Measurements from ENCODE around the gene B4GALNT4. TPM values are rescaled to one million over a fixed set of nuclear protein-coding genes. Genes with fewer than 3 reads are reported as not detected.

The B4GALNT4 gene
- total and polyA plus RNA-seq, 2 of the 4 experiments (the other 2 are of a cell fraction): 5.2 to 38.6 TPM

- no peak overlapping the region for H3K9ac ChIP-seq (ENCODE audit: low read depth, low read length)
- H3K23ac ChIP-seq (ENCODE audit: low read depth, low read length): no peak overlapping the region
- DNase-seq (peak; percentile 36), ATAC-seq (ENCODE audit: low read depth) (peak; percentile 24; the same call in 1 of the 2 replicates)
- H2AK9ac ChIP-seq (replicated peaks; ENCODE audit: low read depth, low read length, poor library complexity): peak overlapping the region; percentile 28
- ChIA-PET CTCF (no interaction called here), POLR2A (ENCODE audit: unreplicated experiment) (no interaction called here)
- peaks cover 22% of the 10 kb centered on the region for H3K4me1 ChIP-seq (ENCODE audit: control insufficient read depth, insufficient read depth, low read length)
- H2BK5ac ChIP-seq (ENCODE audit: low read depth, low read length, poor library complexity, severe bottlenecking): no peak overlapping the region
- no peaks in the 10 kb centered on the region for H4K20me1 ChIP-seq (ENCODE audit: insufficient read depth, low read length)
- H2BK15ac ChIP-seq (ENCODE audit: low read depth, low read length): no peak overlapping the region
- peak overlapping the region; percentile 81 for H3K4me2 ChIP-seq (ENCODE audit: low read depth, low read length)
- BruUV-seq (replicated peaks): no TSS peak
- H3K9me3 ChIP-seq (ENCODE audit: control insufficient read depth, insufficient read depth, low read length): peaks cover 5% of the 10 kb centered on the region; the same call in 1 of the 2 replicates
- no peak overlapping the region for H3K27ac ChIP-seq (ENCODE audit: insufficient read depth, low read length)
- intact Hi-C loops (cut with micrococcal nuclease) (no loop called here), in situ Hi-C loops (cut with MboI; ENCODE audit: low sequenced_read_pairs) (no loop called here), dilution Hi-C loops (cut with HindIII; ENCODE audit: low sequenced_read_pairs, unreplicated experiment) (no loop called here)
- WGBS, 2 experiments (ENCODE audit: extremely low coverage in 2 of 2, insufficient read length in 1 of 2): 54% methylated on average over 31 of the region's 43 CpGs; no CpG with 5 or more reads in 1 of the 2 experiments
- H3K56ac ChIP-seq (ENCODE audit: extremely low read depth, insufficient read depth, low read length): no peak overlapping the region
- H2BK120ac ChIP-seq (ENCODE audit: low read depth, low read length): no peak overlapping the region
- TF ChIP-seq RAD21 (IDR thresholded peaks at IDR 0.05; ENCODE audit: low read length): peak; percentile 48
- TF ChIP-seq FOS (IDR thresholded peaks at IDR 0.05; ENCODE audit: low read depth, low read length): no peak
- TF ChIP-seq CTCF (conservative IDR thresholded peaks at IDR 0.05; ENCODE audit: low read depth, low read length): peak; percentile 54
- peak; percentile 32 for TF ChIP-seq SMC3 (IDR thresholded peaks at IDR 0.05; ENCODE audit: low read depth, low read length)
- TF ChIP-seq MAZ (IDR thresholded peaks at IDR 0.05; ENCODE audit: borderline replicate concordance, low read depth, low read length): 0 out of 2 replicates have a peak, but pooled peaks have one; percentile 10
- peaks cover 6% of the 10 kb centered on the region for H3K9me1 ChIP-seq (ENCODE audit: insufficient read depth, low read length)
- peak overlapping the region in 1 of 2 experiments; percentile 23; a peak in 1 of 4 replicates for H4K8ac ChIP-seq (ENCODE audit: low read depth in 2 of 2, low read length in 2 of 2)
- H2AK5ac ChIP-seq (ENCODE audit: low read depth, low read length): no peak overlapping the region
- H3K14ac ChIP-seq (replicated peaks; ENCODE audit: low read depth, low read length): no peak overlapping the region
- no peak overlapping the region for H2BK20ac ChIP-seq (ENCODE audit: low read depth, low read length)
- peak overlapping the region; percentile 79 for H2AFZ ChIP-seq (replicated peaks; ENCODE audit: low read length, poor library complexity)
- peak overlapping the region; percentile 36; the same call in 1 of the 2 replicates for H4K5ac ChIP-seq (ENCODE audit: low read depth, low read length)
- H3K18ac ChIP-seq (ENCODE audit: low read depth, low read length): no peak overlapping the region
- peaks cover 13% of the 10 kb centered on the region for H3K27me3 ChIP-seq (ENCODE audit: control insufficient read depth, insufficient read depth, low read length)
- H3K4ac ChIP-seq (ENCODE audit: low read depth, low read length): no peak overlapping the region
- H3K79me1 ChIP-seq (ENCODE audit: low read depth in 1 of 2, low read length in 2 of 2): peaks cover 0 to 4% of the 10 kb centered on the region in 2 experiments; a peak in 1 of 4 replicates
- H3K4me3 ChIP-seq (ENCODE audit: insufficient read depth, low read depth, low read length): peak overlapping the region; percentile 38
- no peak overlapping the region for H4K91ac ChIP-seq (ENCODE audit: insufficient read depth, low read depth, low read length)
- no peaks in the 10 kb centered on the region for H3K36me3 ChIP-seq (ENCODE audit: control insufficient read depth, insufficient read depth, low read length)
These were observed 27.7 kb downstream of the B4GALNT4 start for GRCh38 chr11:396948-397548.
